ENCODE data around the gene CLEC18C.
"Not testable (repeated sequence)": the region's sequence is repeated elsewhere in the genome, so short reads cannot be mapped to it uniquely, and the experiment has no call there.

CLEC18C gene

GRCh38 chr16:70173212-70173837 is at the start of gene CLEC18C:
Gene CLEC18C, plus strand, starts transcription at chr16:70173787. Its CDS starts 492 bp downstream, at chr16:70174279.
- TF ChIP-seq CREB1 (IDR thresholded peaks at IDR 0.05; ENCODE audit: low read depth); NFIC (IDR thresholded peaks at IDR 0.05); EGR1 (IDR thresholded peaks at IDR 0.05): not testable (repeated sequence)

DNA sequence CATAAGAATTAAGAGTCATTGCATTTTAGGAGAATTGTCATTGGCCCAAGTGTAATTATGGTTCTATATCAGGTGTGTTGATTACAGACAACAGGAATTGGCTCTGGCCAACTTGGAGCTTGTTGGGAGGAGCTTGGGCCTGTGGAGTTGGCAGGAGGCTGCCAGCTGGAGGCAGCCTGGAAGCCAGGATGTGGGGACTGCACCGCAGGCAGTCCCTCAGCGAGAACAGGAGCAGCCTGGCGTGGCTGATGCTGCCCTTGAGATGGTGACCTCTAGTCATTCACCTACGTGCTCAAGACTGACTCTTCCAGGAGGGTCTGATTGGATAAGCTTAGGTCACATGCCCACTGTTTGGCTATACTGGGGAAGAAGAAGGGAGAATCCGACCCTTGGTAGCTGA is 45.9 kb upstream of the CLEC18C start:
- TF ChIP-seq USF1 (IDR thresholded peaks at IDR 0.05): peak; percentile 32; the same call in 1 of the 2 replicates

GRCh38 chr16:70151391-70151790 is 22.2 kb upstream of the CLEC18C start:
- TF ChIP-seq ZBTB7A (IDR thresholded peaks at IDR 0.05; ENCODE audit: low read depth) (no peak), TAF1 (IDR thresholded peaks at IDR 0.05; ENCODE audit: low read depth) (no peak), FOXM1 (IDR thresholded peaks at IDR 0.05; ENCODE audit: borderline replicate concordance, low read depth) (no peak)

- TF ChIP-seq EGR1 (IDR thresholded peaks at IDR 0.05) (no peak), CEBPB (IDR thresholded peaks at IDR 0.05) (no peak), YY1 (IDR thresholded peaks at IDR 0.05; ENCODE audit: low read depth) (no peak), MAX (IDR thresholded peaks at IDR 0.05) (no peak), CREB1 (IDR thresholded peaks at IDR 0.05; ENCODE audit: low read depth) (no peak), FOXM1 (IDR thresholded peaks at IDR 0.05; ENCODE audit: borderline replicate concordance, low read depth) (no peak), RAD21 (IDR thresholded peaks at IDR 0.05; ENCODE audit: low read depth) (no peak), TCF12 (IDR thresholded peaks at IDR 0.05; ENCODE audit: low read depth) (no peak), NFIC (IDR thresholded peaks at IDR 0.05) (no peak), EP300 (IDR thresholded peaks at IDR 0.05; ENCODE audit: borderline replicate concordance) (no peak), TEAD4 (IDR thresholded peaks at IDR 0.05) (no peak), TAF1 (IDR thresholded peaks at IDR 0.05; ENCODE audit: low read depth) (no peak), USF1 (IDR thresholded peaks at IDR 0.05) (no peak), ZBTB7A (IDR thresholded peaks at IDR 0.05; ENCODE audit: low read depth) (no peak)
- TF ChIP-seq, protein P1, sequence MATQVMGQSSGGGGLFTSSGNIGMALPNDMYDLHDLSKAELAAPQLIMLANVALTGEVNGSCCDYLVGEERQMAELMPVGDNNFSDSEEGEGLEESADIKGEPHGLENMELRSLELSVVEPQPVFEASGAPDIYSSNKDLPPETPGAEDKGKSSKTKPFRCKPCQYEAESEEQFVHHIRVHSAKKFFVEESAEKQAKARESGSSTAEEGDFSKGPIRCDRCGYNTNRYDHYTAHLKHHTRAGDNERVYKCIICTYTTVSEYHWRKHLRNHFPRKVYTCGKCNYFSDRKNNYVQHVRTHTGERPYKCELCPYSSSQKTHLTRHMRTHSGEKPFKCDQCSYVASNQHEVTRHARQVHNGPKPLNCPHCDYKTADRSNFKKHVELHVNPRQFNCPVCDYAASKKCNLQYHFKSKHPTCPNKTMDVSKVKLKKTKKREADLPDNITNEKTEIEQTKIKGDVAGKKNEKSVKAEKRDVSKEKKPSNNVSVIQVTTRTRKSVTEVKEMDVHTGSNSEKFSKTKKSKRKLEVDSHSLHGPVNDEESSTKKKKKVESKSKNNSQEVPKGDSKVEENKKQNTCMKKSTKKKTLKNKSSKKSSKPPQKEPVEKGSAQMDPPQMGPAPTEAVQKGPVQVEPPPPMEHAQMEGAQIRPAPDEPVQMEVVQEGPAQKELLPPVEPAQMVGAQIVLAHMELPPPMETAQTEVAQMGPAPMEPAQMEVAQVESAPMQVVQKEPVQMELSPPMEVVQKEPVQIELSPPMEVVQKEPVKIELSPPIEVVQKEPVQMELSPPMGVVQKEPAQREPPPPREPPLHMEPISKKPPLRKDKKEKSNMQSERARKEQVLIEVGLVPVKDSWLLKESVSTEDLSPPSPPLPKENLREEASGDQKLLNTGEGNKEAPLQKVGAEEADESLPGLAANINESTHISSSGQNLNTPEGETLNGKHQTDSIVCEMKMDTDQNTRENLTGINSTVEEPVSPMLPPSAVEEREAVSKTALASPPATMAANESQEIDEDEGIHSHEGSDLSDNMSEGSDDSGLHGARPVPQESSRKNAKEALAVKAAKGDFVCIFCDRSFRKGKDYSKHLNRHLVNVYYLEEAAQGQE (IDR thresholded peaks at IDR 0.05; ENCODE audit: low read depth): no peak
Observed at GRCh38 chr16:70151941-70152509, 21.6 kb upstream of the CLEC18C start.

DNA sequence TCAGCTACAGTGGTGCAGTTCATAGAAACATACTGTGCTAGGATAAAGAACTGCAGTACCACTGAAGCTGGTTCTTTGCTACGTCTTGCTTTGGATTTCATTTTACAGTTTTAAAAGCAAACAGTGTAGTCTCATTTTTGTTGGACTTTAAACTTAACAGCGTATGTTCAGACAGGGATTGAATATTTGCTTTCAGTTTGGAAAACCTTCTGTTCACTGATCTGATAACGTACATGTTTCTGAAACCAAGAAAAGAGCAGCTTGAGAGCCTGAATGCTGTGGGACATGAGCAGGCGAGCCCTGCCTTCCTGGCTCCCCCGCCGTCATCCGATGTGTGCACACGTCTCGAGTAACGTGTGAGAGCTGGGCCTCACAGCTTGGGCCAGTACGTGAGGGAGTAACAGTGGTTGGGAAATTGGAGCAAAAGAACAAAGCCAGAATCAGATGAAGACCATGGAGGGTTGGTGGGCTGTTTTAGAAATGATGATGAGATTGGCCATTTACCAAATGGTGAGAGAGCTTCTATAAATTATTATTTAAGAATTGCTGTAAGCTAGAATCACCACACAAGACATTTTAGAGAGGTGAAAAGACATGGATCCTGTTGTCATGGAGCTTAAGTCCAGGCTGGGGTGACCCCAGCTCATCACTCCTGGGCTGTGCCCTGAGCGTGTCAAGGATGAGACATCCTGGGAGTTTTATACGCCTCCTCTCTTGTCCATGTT is 20.8 kb upstream of the CLEC18C start:
- TF ChIP-seq MAX (IDR thresholded peaks at IDR 0.05) (no peak), FOXM1 (IDR thresholded peaks at IDR 0.05; ENCODE audit: borderline replicate concordance, low read depth) (no peak), TAF1 (IDR thresholded peaks at IDR 0.05; ENCODE audit: low read depth) (no peak), TEAD4 (IDR thresholded peaks at IDR 0.05) (no peak), YY1 (IDR thresholded peaks at IDR 0.05; ENCODE audit: low read depth) (no peak), CEBPB (IDR thresholded peaks at IDR 0.05) (no peak), CREB1 (IDR thresholded peaks at IDR 0.05; ENCODE audit: low read depth) (no peak), EGR1 (IDR thresholded peaks at IDR 0.05) (no peak), USF1 (IDR thresholded peaks at IDR 0.05) (no peak)
- TF ChIP-seq, protein P1 (IDR thresholded peaks at IDR 0.05; ENCODE audit: low read depth): no peak
